ENCODE data around the gene NSG1.

DNA sequence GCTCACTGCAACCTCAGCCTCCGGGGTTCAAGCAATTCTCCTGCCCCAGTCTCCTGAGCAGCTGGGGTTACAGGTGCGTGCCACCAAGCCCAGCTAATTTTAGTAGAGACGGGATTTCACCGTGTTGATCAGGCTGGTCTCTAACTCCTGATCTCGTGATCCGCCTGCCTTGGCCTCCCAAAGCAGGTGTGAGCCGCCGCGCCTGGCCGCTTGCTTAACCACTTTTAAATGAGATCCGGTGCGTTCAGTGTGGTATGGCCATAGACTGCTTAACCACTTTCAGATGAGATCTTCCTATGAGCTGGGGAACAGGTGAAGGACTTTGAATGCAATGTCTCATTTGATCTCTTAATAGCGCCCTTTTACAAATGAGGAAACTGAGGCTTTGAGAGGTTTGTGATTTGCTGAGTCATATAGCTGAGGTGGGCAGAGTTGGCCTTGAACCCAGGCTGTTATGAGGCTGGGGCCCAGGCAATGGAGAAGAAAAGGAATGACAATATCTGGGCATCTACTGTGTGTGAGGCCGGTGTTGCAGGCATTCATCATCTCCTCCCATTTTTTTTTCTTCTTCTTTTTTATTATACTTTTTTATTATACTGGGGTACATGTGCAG, 41.9 kb upstream of the NSG1 start:
- TF ChIP-seq, protein P1, sequence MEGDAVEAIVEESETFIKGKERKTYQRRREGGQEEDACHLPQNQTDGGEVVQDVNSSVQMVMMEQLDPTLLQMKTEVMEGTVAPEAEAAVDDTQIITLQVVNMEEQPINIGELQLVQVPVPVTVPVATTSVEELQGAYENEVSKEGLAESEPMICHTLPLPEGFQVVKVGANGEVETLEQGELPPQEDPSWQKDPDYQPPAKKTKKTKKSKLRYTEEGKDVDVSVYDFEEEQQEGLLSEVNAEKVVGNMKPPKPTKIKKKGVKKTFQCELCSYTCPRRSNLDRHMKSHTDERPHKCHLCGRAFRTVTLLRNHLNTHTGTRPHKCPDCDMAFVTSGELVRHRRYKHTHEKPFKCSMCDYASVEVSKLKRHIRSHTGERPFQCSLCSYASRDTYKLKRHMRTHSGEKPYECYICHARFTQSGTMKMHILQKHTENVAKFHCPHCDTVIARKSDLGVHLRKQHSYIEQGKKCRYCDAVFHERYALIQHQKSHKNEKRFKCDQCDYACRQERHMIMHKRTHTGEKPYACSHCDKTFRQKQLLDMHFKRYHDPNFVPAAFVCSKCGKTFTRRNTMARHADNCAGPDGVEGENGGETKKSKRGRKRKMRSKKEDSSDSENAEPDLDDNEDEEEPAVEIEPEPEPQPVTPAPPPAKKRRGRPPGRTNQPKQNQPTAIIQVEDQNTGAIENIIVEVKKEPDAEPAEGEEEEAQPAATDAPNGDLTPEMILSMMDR (IDR thresholded peaks at IDR 0.05; ENCODE audit: extremely low read depth in 1 of 2, insufficient read depth in 1 of 2, low read depth in 1 of 2, low read length in 2 of 2): no peak
- TF ChIP-seq POLR2AphosphoS5 (IDR thresholded peaks at IDR 0.05; ENCODE audit: insufficient read depth, low read depth, low read length) (no peak), POLR2A (IDR thresholded peaks at IDR 0.05; ENCODE audit: low read depth, low read length) (no peak), EZH2 (IDR thresholded peaks at IDR 0.05; ENCODE audit: borderline replicate concordance, low read depth, low read length, severe bottlenecking) (no peak)

Measured in endothelial cell of umbilical vein (primary cell).